ENCODE data around the gene SIRT3.

The SIRT3 gene

GRCh38 chr11:279966-280705, 44.0 kb upstream of the SIRT3 start:
- peaks cover 1% of the 10 kb centered on the region for H3K4me1 ChIP-seq (ENCODE audit: control insufficient read depth, insufficient read depth, low read length)
- H3K27me3 ChIP-seq (ENCODE audit: control insufficient read depth, insufficient read depth, low read length): peaks cover 63% of the 10 kb centered on the region
- H3K36me3 ChIP-seq (ENCODE audit: control insufficient read depth, insufficient read depth, low read length): no peaks in the 10 kb centered on the region
- H3K9me3 ChIP-seq (ENCODE audit: control insufficient read depth, insufficient read depth, low read length): no peaks in the 10 kb centered on the region
- peak overlapping the region; percentile 51 for H3K4me3 ChIP-seq (ENCODE audit: low read depth, low read length)
- no peak overlapping the region for H3K9ac ChIP-seq (ENCODE audit: low read depth, low read length)
- H3K27ac ChIP-seq (ENCODE audit: low read depth, low read length): no peak overlapping the region

DNA sequence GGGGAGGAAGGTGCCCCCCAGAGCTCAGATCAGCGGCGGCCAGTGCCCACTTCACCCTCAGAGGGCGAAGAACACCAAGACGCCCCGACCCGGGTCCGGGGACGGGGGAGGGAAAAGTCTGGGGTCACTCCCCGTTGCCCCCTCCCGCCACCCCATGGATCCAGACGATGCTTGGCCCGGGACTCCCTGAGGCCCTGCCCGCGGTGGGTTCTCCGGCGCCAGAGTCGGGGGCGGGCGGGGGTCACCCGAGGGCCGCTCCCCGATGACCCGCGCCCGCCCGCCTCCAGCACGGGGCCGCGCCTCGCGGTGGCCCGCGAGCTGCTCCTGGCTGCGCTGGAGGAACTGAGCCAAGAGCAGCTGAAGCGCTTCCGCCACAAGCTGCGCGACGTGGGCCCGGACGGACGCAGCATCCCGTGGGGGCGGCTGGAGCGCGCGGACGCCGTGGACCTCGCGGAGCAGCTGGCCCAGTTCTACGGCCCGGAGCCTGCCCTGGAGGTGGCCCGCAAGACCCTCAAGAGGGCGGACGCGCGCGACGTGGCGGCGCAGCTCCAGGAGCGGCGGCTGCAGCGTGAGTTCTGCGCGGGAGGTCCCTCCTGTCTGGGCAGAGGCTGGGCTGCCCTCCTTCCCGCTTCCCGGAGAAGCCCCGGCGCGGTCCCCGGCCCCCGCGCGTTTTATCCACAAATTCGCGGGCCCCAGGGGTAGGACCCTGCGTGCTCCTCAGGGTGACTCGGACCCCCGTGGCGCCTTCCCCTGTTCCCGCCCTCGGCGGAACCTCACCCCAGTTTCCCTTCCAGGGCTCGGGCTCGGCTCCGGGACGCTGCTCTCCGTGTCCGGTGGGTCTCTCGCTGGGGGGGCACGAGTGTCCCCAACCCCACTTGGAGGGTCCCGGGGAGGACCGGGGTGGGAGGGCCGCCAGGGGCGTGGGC, 43.2 kb upstream of the SIRT3 start:
- Histone ChIP-seq H3K4me3 (ENCODE audit: low read depth, low read length) (0 out of 2 replicates have a peak overlapping the region, but pooled peaks have one; percentile 51), H3K4me1 (ENCODE audit: control insufficient read depth, insufficient read depth, low read length) (peaks cover 5% of the 10 kb centered on the region), H3K9ac (ENCODE audit: low read depth, low read length) (no peak overlapping the region), H3K27me3 (ENCODE audit: control insufficient read depth, insufficient read depth, low read length) (peaks cover 63% of the 10 kb centered on the region), H3K9me3 (ENCODE audit: control insufficient read depth, insufficient read depth, low read length) (no peaks in the 10 kb centered on the region), H3K36me3 (ENCODE audit: control insufficient read depth, insufficient read depth, low read length) (no peaks in the 10 kb centered on the region), H3K27ac (ENCODE audit: low read depth, low read length) (no peak overlapping the region)

DNA sequence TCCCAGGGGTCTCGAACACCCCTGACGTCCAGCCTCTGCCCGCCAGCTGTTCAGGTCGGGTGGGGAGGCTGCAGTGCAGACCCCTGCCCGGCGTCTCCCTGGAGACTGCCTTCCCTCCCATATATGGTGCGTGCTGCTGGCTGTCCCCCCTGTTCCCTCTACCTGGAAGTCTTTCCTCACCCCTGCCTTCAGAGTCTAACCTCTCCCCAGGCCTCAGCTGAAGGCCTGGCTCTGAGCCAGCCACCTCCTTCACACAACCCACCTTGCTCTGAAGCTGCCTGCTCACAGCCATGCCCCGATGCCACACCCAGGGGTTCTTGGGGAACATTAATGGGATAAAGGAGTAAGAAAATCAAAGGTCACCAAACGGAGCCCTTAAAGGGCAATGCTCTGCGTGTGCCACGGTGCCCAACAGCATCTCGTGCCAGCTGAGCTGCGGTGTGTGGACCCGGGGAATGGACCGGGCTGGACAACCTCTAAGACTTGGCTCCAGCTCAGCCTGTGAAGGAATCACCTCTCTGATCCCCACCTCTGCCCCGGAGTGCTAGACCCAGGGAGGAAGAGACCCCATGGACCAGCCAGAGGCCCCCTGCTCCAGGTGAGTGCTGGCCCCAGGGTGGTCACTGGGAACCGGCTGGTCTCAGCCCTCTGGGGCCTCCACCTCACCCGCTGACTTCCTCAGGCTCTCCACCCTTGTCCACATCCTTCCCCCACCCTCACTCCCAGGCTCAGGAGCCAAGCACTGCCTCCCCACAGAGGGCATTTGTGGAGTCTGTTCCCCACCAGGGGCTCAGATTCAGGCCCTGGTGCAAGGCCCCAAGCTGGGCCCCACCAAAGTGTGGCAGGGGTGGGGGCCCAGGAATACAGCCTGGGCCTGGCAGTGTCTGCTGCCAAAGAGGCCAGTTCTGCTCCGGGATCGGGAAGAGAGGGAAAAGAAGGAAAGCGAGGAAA, 42.1 kb upstream of the SIRT3 start, which contains the start of gene NLRP6:
TSS of gene NLRP6 (plus strand) at position 407 of the 951 bp plus-strand sequence. CDS start at position 570, 163 bp downstream.
- no peak within 1 kb of the TSS for H3K27ac ChIP-seq (ENCODE audit: low read depth, low read length)
- H3K4me1 ChIP-seq (ENCODE audit: control insufficient read depth, insufficient read depth, low read length): peaks cover 5% of the 10 kb centered on the region
- no peak within 1 kb of the TSS for H3K4me3 ChIP-seq (ENCODE audit: low read depth, low read length)

GRCh38 chr11:276219-276618, 40.1 kb upstream of the SIRT3 start:
- Histone ChIP-seq H3K9ac (ENCODE audit: low read depth, low read length) (no peak overlapping the region), H3K4me1 (ENCODE audit: control insufficient read depth, insufficient read depth, low read length) (peaks cover 5% of the 10 kb centered on the region), H3K36me3 (ENCODE audit: control insufficient read depth, insufficient read depth, low read length) (no peaks in the 10 kb centered on the region), H3K27ac (ENCODE audit: low read depth, low read length) (no peak overlapping the region), H3K9me3 (ENCODE audit: control insufficient read depth, insufficient read depth, low read length) (no peaks in the 10 kb centered on the region), H3K4me3 (ENCODE audit: low read depth, low read length) (no peak overlapping the region), H3K27me3 (ENCODE audit: control insufficient read depth, insufficient read depth, low read length) (peaks cover 39% of the 10 kb centered on the region)

More for the DNA sequence above, 42.1 kb upstream of the SIRT3 start, which contains the start of gene NLRP6:
- no peak within 1 kb of the TSS for H3K9ac ChIP-seq (ENCODE audit: low read depth, low read length)
- H3K36me3 ChIP-seq (ENCODE audit: control insufficient read depth, insufficient read depth, low read length): no peaks in the 10 kb centered on the region
- H3K9me3 ChIP-seq (ENCODE audit: control insufficient read depth, insufficient read depth, low read length): no peaks in the 10 kb centered on the region
- peaks cover 58% of the 10 kb centered on the region for H3K27me3 ChIP-seq (ENCODE audit: control insufficient read depth, insufficient read depth, low read length)

GRCh38 chr11:272931-273198, 36.7 kb upstream of the SIRT3 start:
- Histone ChIP-seq H3K9ac (ENCODE audit: low read depth, low read length) (no peak overlapping the region), H3K27ac (ENCODE audit: low read depth, low read length) (no peak overlapping the region), H3K4me1 (ENCODE audit: control insufficient read depth, insufficient read depth, low read length) (peaks cover 22% of the 10 kb centered on the region), H3K9me3 (ENCODE audit: control insufficient read depth, insufficient read depth, low read length) (no peaks in the 10 kb centered on the region), H3K4me3 (ENCODE audit: low read depth, low read length) (no peak overlapping the region), H3K27me3 (ENCODE audit: control insufficient read depth, insufficient read depth, low read length) (peaks cover 5% of the 10 kb centered on the region), H3K36me3 (ENCODE audit: control insufficient read depth, insufficient read depth, low read length) (no peaks in the 10 kb centered on the region)

GRCh38 chr11:272195-272930, 36.2 kb upstream of the SIRT3 start:
- Histone ChIP-seq H3K4me1 (ENCODE audit: control insufficient read depth, insufficient read depth, low read length) (peaks cover 25% of the 10 kb centered on the region), H3K36me3 (ENCODE audit: control insufficient read depth, insufficient read depth, low read length) (no peaks in the 10 kb centered on the region), H3K27ac (ENCODE audit: low read depth, low read length) (no peak overlapping the region), H3K27me3 (ENCODE audit: control insufficient read depth, insufficient read depth, low read length) (peaks cover under 1% of the 10 kb centered on the region; the same call in 1 of the 2 replicates), H3K9ac (ENCODE audit: low read depth, low read length) (no peak overlapping the region), H3K9me3 (ENCODE audit: control insufficient read depth, insufficient read depth, low read length) (no peaks in the 10 kb centered on the region), H3K4me3 (ENCODE audit: low read depth, low read length) (no peak overlapping the region)

- Histone ChIP-seq H3K4me1 (ENCODE audit: control insufficient read depth, insufficient read depth, low read length) (peaks cover 25% of the 10 kb centered on the region), H3K9ac (ENCODE audit: low read depth, low read length) (no peak overlapping the region), H3K36me3 (ENCODE audit: control insufficient read depth, insufficient read depth, low read length) (no peaks in the 10 kb centered on the region), H3K9me3 (ENCODE audit: control insufficient read depth, insufficient read depth, low read length) (0 out of 2 replicates have a peak, but pooled peaks cover 4% of the 10 kb centered on the region), H3K4me3 (ENCODE audit: low read depth, low read length) (no peak overlapping the region), H3K27ac (ENCODE audit: low read depth, low read length) (no peak overlapping the region), H3K27me3 (ENCODE audit: control insufficient read depth, insufficient read depth, low read length) (no peaks in the 10 kb centered on the region)
Measured at GRCh38 chr11:271319-271715, 35.2 kb upstream of the SIRT3 start.

GRCh38 chr11:270451-271318, 34.5 kb upstream of the SIRT3 start:
- Histone ChIP-seq H3K27ac (ENCODE audit: low read depth, low read length) (no peak overlapping the region), H3K9me3 (ENCODE audit: control insufficient read depth, insufficient read depth, low read length) (0 out of 2 replicates have a peak, but pooled peaks cover 5% of the 10 kb centered on the region), H3K4me1 (ENCODE audit: control insufficient read depth, insufficient read depth, low read length) (peaks cover 25% of the 10 kb centered on the region), H3K27me3 (ENCODE audit: control insufficient read depth, insufficient read depth, low read length) (no peaks in the 10 kb centered on the region), H3K36me3 (ENCODE audit: control insufficient read depth, insufficient read depth, low read length) (no peaks in the 10 kb centered on the region), H3K4me3 (ENCODE audit: low read depth, low read length) (no peak overlapping the region), H3K9ac (ENCODE audit: low read depth, low read length) (no peak overlapping the region)

DNA sequence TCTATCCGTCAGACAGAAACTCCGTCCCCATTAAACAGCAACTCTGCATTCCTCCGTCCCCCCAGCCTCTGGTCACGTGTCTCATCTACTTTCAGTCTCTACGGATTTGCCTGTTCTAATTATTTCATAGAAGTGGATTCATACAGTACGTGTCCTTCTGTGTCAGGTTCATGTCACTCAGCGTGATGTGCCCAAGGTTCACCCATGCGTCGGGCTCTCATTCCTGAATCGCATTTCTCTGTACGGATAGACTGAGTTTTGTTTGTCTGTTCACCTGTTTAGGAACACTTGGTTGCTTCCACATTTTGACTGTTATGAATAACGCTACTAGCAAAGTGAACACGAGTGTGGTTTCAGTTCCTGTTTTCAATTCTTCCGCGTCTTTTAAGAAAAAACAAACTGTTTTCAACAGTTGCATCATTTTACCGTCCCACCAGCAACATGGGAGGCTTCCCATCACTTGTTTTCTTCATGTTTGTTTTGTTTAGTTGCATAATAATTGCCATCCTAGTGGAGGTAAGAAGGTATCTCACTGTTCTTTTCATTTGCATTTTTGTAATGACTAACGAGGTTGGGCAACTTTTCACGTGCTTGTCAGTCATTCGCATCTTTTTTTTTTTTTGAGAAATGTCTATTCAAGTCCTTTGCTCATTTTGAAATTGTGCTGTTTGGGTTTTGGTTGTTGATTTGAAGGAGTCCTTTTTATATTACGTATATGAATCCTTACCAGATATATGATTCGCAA, 33.2 kb upstream of the SIRT3 start:
- Histone ChIP-seq H3K9ac (ENCODE audit: low read depth, low read length) (peak overlapping the region; percentile 34; the same call in 1 of the 2 replicates), H3K4me3 (ENCODE audit: low read depth, low read length) (0 out of 2 replicates have a peak overlapping the region, but pooled peaks have one; percentile 22), H3K27ac (ENCODE audit: low read depth, low read length) (peak overlapping the region; percentile 26)

More for the DNA sequence above, 33.2 kb upstream of the SIRT3 start:
- Histone ChIP-seq H3K9me3 (ENCODE audit: control insufficient read depth, insufficient read depth, low read length) (0 out of 2 replicates have a peak, but pooled peaks cover 5% of the 10 kb centered on the region), H3K4me1 (ENCODE audit: control insufficient read depth, insufficient read depth, low read length) (peaks cover 19% of the 10 kb centered on the region), H3K27me3 (ENCODE audit: control insufficient read depth, insufficient read depth, low read length) (no peaks in the 10 kb centered on the region), H3K36me3 (ENCODE audit: control insufficient read depth, insufficient read depth, low read length) (no peaks in the 10 kb centered on the region)

All from HUES48 (cell line).